HK-2 (cell line): ENCODE results near the gene DEFB113.

Experiments
- DNase-seq: peaks from one replicate; pipeline ENCODE4 v3.0.0-alpha.2; 2018; ENCODE audit not compliant: unreplicated experiment

Gene DEFB113

GRCh38 chr6:49937017-49937416, 32.4 kb downstream of the DEFB113 start:
- DNase-seq = no peak

DNA sequence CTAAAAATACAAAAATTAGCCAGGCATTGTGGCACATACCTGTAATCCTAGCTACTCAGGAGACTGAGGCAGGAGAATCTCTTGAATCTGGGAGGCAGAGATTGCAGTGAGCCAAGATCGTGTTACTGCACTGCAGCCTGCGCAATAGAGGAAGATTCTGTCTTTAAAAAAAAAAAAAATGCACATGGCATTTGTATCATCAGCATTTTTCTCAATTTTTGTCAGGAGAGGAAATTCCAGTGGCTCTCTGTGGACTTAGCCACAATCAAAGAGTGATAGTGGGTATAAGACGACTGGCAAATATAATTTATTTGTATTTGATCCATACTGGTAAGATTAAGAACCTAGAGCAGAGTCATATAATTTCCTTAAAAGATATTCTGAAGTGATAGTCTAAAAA, 34.0 kb downstream of the DEFB113 start:
- DNase-seq = no peak

DNA sequence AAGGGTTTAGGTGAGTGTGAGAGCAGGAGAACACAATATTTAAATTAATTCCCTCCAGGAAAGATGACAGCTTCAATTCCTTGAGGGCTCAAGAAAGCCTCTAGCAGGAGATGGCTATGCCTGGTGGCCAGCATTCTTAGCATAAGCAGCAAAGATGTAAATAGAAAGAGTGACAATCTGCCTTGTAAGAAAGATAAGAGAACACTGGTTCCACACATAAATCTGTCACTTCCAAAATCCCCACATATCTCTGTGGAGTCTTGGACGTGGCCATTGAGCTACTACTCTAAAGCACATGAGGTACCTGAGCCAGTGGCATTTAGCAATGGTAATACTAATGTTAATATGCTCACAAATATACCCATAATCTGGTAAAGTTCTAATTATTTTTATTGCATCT, 34.7 kb downstream of the DEFB113 start:
- DNase-seq = no peak

GRCh38 chr6:49933526-49933925, 35.9 kb downstream of the DEFB113 start:
- DNase-seq = no peak

GRCh38 chr6:49929340-49929739, 40.1 kb downstream of the DEFB113 start:
- no peak for DNase-seq

DNA sequence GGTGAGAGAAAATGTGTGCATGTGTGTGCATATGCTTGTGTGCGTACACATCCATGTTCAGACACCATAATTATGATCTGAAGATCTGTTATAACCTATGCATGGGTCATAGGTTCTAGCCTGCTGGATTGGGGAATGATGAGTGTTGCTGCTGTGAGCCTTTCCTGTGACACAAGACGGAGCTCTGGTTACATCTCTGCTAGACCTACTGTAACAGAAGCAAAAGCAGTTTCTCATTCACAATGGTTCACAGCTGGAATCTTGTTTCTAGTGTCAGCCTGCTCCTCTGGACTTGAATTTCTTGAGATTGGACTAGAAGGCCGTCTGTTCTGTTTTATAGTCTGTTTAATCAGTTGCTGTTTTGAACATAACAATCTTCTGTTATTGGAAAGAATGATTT, 45.6 kb downstream of the DEFB113 start:
- no peak for DNase-seq

DNA sequence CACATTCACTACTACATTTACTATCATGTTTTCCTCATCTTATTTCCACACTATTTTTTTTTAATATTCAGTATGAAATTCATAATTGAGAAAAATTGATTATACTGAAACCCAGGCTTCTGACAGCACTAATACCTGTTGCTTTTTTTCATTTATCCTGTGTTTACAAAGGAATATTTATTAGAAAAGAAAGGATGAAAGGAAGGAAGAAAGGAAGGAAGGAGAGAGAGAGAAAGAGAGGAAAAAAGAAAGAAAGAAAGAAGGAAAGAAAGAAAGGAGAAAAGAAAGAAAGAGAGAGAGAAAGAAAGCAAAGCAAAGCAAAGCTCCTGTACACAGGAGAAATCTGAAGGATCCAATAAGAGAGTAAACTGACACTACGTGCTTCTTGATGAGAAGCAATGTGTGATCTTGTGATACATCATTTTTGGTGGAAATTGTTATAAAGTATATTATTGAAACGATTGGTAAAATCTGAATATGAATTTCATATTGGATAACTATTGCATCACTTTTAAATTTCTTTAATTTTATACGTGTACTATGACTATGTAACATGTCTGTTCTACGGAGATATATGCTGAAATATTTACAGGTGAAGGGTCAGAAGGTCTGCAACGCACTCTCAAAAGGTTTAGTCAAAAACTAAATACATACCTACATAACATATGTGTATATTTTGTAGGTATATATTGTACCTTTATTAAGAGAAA, 49.3 kb downstream of the DEFB113 start:
- no peak for DNase-seq

- no peak for DNase-seq
Measured at GRCh38 chr6:49919261-49919660, 50.2 kb downstream of the DEFB113 start.

DNA sequence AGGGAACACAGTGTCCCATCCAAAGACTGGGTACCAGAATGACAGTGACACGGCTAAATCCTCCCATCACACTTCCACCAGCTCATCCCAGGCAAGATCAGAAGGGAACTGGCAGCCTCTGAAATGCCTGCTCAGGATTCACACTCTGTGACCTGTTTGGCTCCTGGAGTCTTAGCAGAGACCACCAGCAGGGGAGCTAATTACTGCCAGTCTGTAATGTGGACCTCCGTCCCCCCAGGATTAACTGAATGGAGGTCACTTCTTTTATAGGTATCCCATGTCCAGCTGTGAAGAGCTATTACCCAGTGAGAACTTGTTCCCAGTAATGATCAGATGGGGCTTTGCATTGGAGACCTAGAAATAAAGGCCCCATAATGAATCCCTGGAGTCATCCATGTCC, 50.6 kb downstream of the DEFB113 start:
- DNase-seq = no peak
